ENCODE results near the gene TMSB4X. TPM values are rescaled to one million over a fixed set of nuclear protein-coding genes. Genes with fewer than 3 reads are reported as not detected.
"Not testable (repeated sequence)": the region's sequence is repeated elsewhere in the genome, so short reads cannot be mapped to it uniquely, and the experiment has no call there.

The TMSB4X gene
- total RNA-seq, 1 donor, result 5,524 TPM

DNA sequence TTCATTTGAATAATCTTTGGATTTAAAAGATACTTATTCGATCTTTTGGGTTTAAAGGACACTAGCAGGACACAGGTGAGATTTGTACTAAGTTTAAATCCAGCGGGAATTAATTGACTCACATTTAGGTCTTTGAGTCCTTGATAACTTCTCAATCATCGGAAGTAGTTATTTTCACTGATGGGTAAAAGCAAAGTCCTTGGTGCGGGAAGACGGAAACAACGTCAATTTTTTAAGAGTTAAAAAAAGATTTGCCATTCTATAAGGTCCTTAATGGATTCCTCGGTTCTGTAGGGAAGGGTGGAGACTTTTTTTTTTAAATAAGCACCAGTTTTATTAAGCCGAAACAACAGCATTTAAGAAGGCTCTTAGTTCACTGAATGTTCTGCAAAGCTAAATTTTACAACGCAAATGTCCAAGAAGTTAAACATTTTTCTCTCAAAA is 2.9 kb downstream of the TMSB4X start:
- peak overlapping the region; percentile 80 for H3K4me3 ChIP-seq (ENCODE audit: low read depth, low read length)
- TF ChIP-seq CTCF (IDR thresholded peaks at IDR 0.05; ENCODE audit: insufficient read depth, low read length), result no peak
- DNase-seq (ENCODE audit: low read depth), result no peak

- peak; percentile 7 for TF ChIP-seq CTCF (IDR thresholded peaks at IDR 0.05; ENCODE audit: insufficient read depth, low read length)
- DNase-seq (ENCODE audit: low read depth), result peak; percentile 84
- H3K4me3 ChIP-seq (ENCODE audit: low read depth, low read length), result peak overlapping the region; percentile 80
These were observed 3.5 kb downstream of the TMSB4X start for GRCh38 chrX:12978205-12979025.

- no peak for TF ChIP-seq CTCF (IDR thresholded peaks at IDR 0.05; ENCODE audit: insufficient read depth, low read length)
- H3K4me3 ChIP-seq (ENCODE audit: low read depth, low read length), result no peak overlapping the region
- DNase-seq (ENCODE audit: low read depth), result no peak
These were observed 4.2 kb downstream of the TMSB4X start for GRCh38 chrX:12979026-12979607.

- no peak for TF ChIP-seq CTCF (IDR thresholded peaks at IDR 0.05; ENCODE audit: insufficient read depth, low read length)
- DNase-seq (ENCODE audit: low read depth), result no peak
- no peak overlapping the region for H3K4me3 ChIP-seq (ENCODE audit: low read depth, low read length)
These were observed 4.7 kb downstream of the TMSB4X start for GRCh38 chrX:12979616-12980015.

DNA sequence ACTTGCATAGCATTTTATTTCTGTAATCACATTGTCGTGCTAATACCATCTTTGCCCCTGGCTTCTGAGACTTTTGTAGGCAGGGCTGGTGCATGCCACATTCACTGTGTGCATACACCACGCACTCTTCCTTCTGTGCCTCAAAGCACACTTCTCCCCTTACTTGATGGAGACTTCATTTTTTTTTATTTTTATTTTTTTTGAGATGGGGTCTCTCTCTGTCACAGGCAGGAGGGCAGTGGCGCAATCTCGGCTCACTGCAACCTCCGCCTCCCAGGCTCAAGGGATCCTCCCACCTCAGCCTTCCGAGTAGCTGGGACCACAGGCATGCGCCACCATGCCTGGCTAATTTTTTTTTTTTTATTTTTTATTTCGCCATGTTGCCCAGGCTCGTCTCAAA is 5.1 kb downstream of the TMSB4X start:
- not testable (repeated sequence) for DNase-seq (ENCODE audit: low read depth)

DNA sequence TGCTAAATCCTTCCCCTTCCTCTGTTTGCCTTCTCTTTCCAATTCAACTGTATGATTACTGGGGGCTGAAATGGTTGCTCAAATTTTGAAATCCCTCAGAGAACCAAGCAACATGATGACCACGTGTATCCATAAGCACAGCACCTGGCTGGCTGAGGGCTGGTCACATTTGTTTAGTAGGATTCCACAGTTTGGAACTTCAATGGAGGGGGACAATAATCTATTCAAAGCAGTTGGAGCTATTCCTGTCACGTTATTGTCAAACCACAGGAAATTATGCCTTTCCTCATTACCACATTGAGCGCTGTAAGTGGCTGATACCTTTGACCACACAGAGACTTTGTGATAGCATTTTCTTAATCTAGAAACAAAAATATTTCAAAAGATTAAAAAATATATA is 7.0 kb downstream of the TMSB4X start:
- no peak for DNase-seq (ENCODE audit: low read depth)
- H3K4me3 ChIP-seq (ENCODE audit: low read depth, low read length), result no peak overlapping the region
- TF ChIP-seq CTCF (IDR thresholded peaks at IDR 0.05; ENCODE audit: insufficient read depth, low read length), result no peak

More for the DNA sequence above, 5.1 kb downstream of the TMSB4X start:
- not testable (repeated sequence) for H3K4me3 ChIP-seq (ENCODE audit: low read depth, low read length)

DNA sequence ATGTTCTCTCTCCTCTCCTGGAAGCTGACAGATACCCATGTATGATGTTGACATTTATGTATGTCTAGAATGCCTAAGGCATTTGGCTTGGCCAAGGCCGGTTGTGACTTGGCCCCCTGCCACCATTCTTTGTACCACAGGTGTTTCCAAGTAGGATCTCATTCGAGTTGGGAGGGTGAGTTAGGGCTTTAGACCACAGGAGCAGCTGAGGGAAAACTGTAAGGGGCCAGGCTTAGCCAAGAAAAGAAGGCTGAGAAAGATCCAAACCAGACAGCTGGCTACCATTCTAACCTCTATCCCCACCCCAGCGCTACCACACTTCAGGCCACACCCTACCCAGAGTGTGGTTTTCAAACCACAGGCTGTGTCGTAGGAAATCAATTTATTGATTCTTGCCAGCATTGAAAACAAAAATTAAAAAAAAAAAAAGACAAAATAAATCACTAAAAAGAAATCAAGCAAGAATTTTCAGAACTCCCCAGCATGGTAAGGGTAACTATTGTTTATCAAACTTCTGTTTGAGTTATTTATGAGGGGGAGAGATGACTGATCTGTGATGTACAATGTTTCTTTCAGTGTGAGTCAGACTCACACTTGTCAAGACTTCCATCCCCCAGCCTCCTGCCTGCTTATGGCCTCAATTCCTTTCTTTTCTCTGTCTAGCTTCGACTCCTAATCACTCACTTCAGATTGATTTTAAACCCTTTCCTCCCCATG is 9.9 kb downstream of the TMSB4X start:
- no peak for TF ChIP-seq CTCF (IDR thresholded peaks at IDR 0.05; ENCODE audit: insufficient read depth, low read length)
- peak; percentile 81 for DNase-seq (ENCODE audit: low read depth)
- H3K4me3 ChIP-seq (ENCODE audit: low read depth, low read length), result no peak overlapping the region
